Measurements from ENCODE around the gene RRAGB. TPM values are rescaled to one million over a fixed set of nuclear protein-coding genes. Genes with fewer than 3 reads are reported as not detected.

The RRAGB gene
- total and polyA plus RNA-seq, 2 donors (not counting 1 experiment from before 2014, with no cell fraction given): 21.3 to 31.4 TPM

GRCh38 chrX:55777596-55777995 is 60.0 kb downstream of the RRAGB start:
- H3K27me3 Mint-ChIP-seq: no peaks in the 10 kb centered on the region
- no CpG with 5 or more reads among the region's 2 CpGs for WGBS (ENCODE audit: insufficient coverage)

GRCh38 chrX:55778322-55778721 is 60.8 kb downstream of the RRAGB start:
- no peak for DNase-seq
- Mint-ChIP-seq H3K27ac (no peak overlapping the region), H3K4me1 (no peaks in the 10 kb centered on the region), H3K27me3 (no peaks in the 10 kb centered on the region), H3K9me3 (ENCODE audit: insufficient read depth) (peaks cover 2% of the 10 kb centered on the region), H3K4me3 (no peak overlapping the region)
- Histone ChIP-seq H4K20me1 (ENCODE audit: control insufficient read depth, insufficient read depth, low read length, poor library complexity, severe bottlenecking) (no peaks in the 10 kb centered on the region), H3K9me3 (ENCODE audit: control extremely low read depth in 1 of 3, control insufficient read depth in 2 of 3, insufficient read depth in 1 of 3, low read length in 2 of 3) (no peaks in the 10 kb centered on the region), H3K79me2 (ENCODE audit: control insufficient read depth, insufficient read depth, low read length) (no peaks in the 10 kb centered on the region), H2AFZ (ENCODE audit: insufficient read depth, low read depth, low read length, poor library complexity, severe bottlenecking) (no peak overlapping the region), H3K27ac (ENCODE audit: low read length in 2 of 2) (no peak overlapping the region), H3K9ac (ENCODE audit: low read length) (no peak overlapping the region), H3K4me1 (ENCODE audit: control insufficient read depth in 2 of 2, insufficient read depth in 2 of 2, low read length in 2 of 2) (no peaks in the 10 kb centered on the region), H3K4me2 (replicated peaks; ENCODE audit: low read depth, low read length, poor library complexity, severe bottlenecking) (no peak overlapping the region), H3K27me3 (replicated peaks in 1 of 4; ENCODE audit: control extremely low read depth in 1 of 4, control insufficient read depth in 3 of 4, insufficient read depth in 4 of 4, low read length in 3 of 4) (no peaks in the 10 kb centered on the region), H3K4me3 (ENCODE audit: control extremely low read depth in 1 of 5, extremely low read depth in 1 of 5, insufficient read depth in 1 of 5, low read depth in 2 of 5, low read length in 4 of 5) (no peak overlapping the region), H3K36me3 (replicated peaks in 1 of 2; ENCODE audit: control extremely low read depth in 1 of 2, control insufficient read depth in 1 of 2, extremely low read depth in 1 of 2, insufficient read depth in 2 of 2, low read length in 1 of 2) (no peaks in the 10 kb centered on the region)
- no peak for ATAC-seq (ENCODE audit: low read depth)
- TF ChIP-seq CTCF (IDR thresholded peaks at IDR 0.05) (no peak), EZH2 (IDR thresholded peaks at IDR 0.05; ENCODE audit: borderline replicate concordance, insufficient read depth, low read depth, low read length, poor library complexity, severe bottlenecking) (no peak)
- CTCF ChIA-PET: interaction anchor here (0.6 kb wide), 1 partner anchor 1191 kb away, joined by 3 read pairs; no protein-coding TSS in a partner anchor
- intact Hi-C loops (cut with micrococcal nuclease): no loop called here
- POLR2A ChIA-PET: no interaction called here

More at GRCh38 chrX:55777596-55777995, 60.0 kb downstream of the RRAGB start:
- Histone ChIP-seq H3K79me2 (ENCODE audit: control insufficient read depth, insufficient read depth, low read length) (no peaks in the 10 kb centered on the region), H4K20me1 (ENCODE audit: control insufficient read depth, insufficient read depth, low read length, poor library complexity, severe bottlenecking) (no peaks in the 10 kb centered on the region), H3K27me3 (replicated peaks in 1 of 4; ENCODE audit: control extremely low read depth in 1 of 4, control insufficient read depth in 3 of 4, insufficient read depth in 4 of 4, low read length in 3 of 4) (no peaks in the 10 kb centered on the region), H3K4me2 (replicated peaks; ENCODE audit: low read depth, low read length, poor library complexity, severe bottlenecking) (no peak overlapping the region), H3K9ac (ENCODE audit: low read length) (no peak overlapping the region), H3K36me3 (replicated peaks in 1 of 2; ENCODE audit: control extremely low read depth in 1 of 2, control insufficient read depth in 1 of 2, extremely low read depth in 1 of 2, insufficient read depth in 2 of 2, low read length in 1 of 2) (no peaks in the 10 kb centered on the region), H3K9me3 (ENCODE audit: control extremely low read depth in 1 of 3, control insufficient read depth in 2 of 3, insufficient read depth in 1 of 3, low read length in 2 of 3) (no peaks in the 10 kb centered on the region), H2AFZ (ENCODE audit: insufficient read depth, low read depth, low read length, poor library complexity, severe bottlenecking) (no peak overlapping the region), H3K4me3 (ENCODE audit: control extremely low read depth in 1 of 5, extremely low read depth in 1 of 5, insufficient read depth in 1 of 5, low read depth in 2 of 5, low read length in 4 of 5) (no peak overlapping the region), H3K27ac (ENCODE audit: low read length in 2 of 2) (no peak overlapping the region), H3K4me1 (ENCODE audit: control insufficient read depth in 2 of 2, insufficient read depth in 2 of 2, low read length in 2 of 2) (no peaks in the 10 kb centered on the region)
- TF ChIP-seq CTCF (IDR thresholded peaks at IDR 0.05): no peak
- TF ChIP-seq EZH2 (IDR thresholded peaks at IDR 0.05; ENCODE audit: borderline replicate concordance, insufficient read depth, low read depth, low read length, poor library complexity, severe bottlenecking): no peak
- ChIA-PET POLR2A (no interaction called here), CTCF (no interaction called here)
- Mint-ChIP-seq H3K9me3 (ENCODE audit: insufficient read depth) (peaks cover 2% of the 10 kb centered on the region), H3K4me1 (no peaks in the 10 kb centered on the region), H3K4me3 (no peak overlapping the region), H3K27ac (no peak overlapping the region)
- DNase-seq (no peak), ATAC-seq (ENCODE audit: low read depth) (no peak)
- intact Hi-C loops (cut with micrococcal nuclease): no loop called here
